Heart left ventricle (tissue), 16 donors: ENCODE measurements around the gene RUNX3. TPM values are rescaled to one million over a fixed set of nuclear protein-coding genes. Genes with fewer than 3 reads are reported as not detected.

ENCODE experiments used
- ATAC-seq, 4 donors: fragments of 200-7000 bp; cut with Tn5 transposase; one replicate each; pipeline ENCODE4 v1.9.1; 2020 to 2022; ENCODE audit warnings: moderate library complexity in 4 of 4, mild to moderate bottlenecking in 3 of 4, moderate number of reproducible peaks in 1 of 4
- DNase-seq, 5 donors: peaks; one replicate each; pipeline ENCODE4 v3.0.0-alpha.2; 2020
- H3K27ac ChIP-seq, 12 donors: fragments of 200-600 bp; sonication (generic) in 4 of 12; one replicate each; pipeline versions ENCODE4 v1.5.0 to v1.8.0; 2016 to 2022; ENCODE audit warnings: mild to moderate bottlenecking in 2 of 12
- H3K27me3 ChIP-seq, 9 donors: fragments of 200-600 bp; sonication (generic) in 2 of 9; one replicate each; pipeline versions ENCODE4 v1.5.1 to v1.8.0; 2016 to 2022; ENCODE audit warnings: mild to moderate bottlenecking in 3 of 9
- H3K36me3 ChIP-seq, 9 donors: fragments of 200-600 bp; sonication (generic) in 2 of 9; one replicate each; pipeline versions ENCODE4 v1.5.0 to v1.8.0; 2018 to 2022; ENCODE audit warnings: mild to moderate bottlenecking in 2 of 9
- H3K4me1 ChIP-seq, 12 donors: fragments of 200-600 bp; sonication (generic) in 4 of 12; one replicate each; pipeline versions ENCODE4 v1.5.0 to v1.8.0; 2016 to 2022; ENCODE audit warnings: mild to moderate bottlenecking in 3 of 12
- H3K4me3 ChIP-seq, 12 donors: fragments of 200-600 bp; sonication (generic) in 4 of 12; one replicate each; pipeline versions ENCODE4 v1.5.0 to v1.8.0; 2017 to 2022; ENCODE audit warnings: mild to moderate bottlenecking in 9 of 12, moderate library complexity in 4 of 12
- H3K9me3 ChIP-seq, 12 donors: fragments of 200-600 bp; sonication (generic) in 4 of 12; one replicate each; pipeline versions ENCODE4 v1.5.0 to v1.8.0; 2016 to 2022; ENCODE audit warnings: mild to moderate bottlenecking in 1 of 12
- POLR2A ChIP-seq, 2 donors: fragments of 450-650 bp; IDR thresholded peaks; one replicate each; pipeline ENCODE4 v1.6.1; 2017; ENCODE audit warnings: antibody characterized with exemption in 2 of 2, mild to moderate bottlenecking in 2 of 2, moderate library complexity in 2 of 2
- WGBS, 4 donors: extraction: QIAGEN DNeasy Blood & Tissue Kit in 2 of 4; methylation state at CpG; one replicate each; pipeline versions ENCODE4 v1.1.5 to v1.1.7; 2013 to 2018; 5-methylcytosine and 5-hydroxymethylcytosine counted together
- intact Hi-C, 10 donors: fragments of 100-400 bp; cut with DNase I; formaldehyde crosslinking; loops; one replicate each; pipeline versions ENCODE4 v1.11.1 to v1.14.2; 2022
- polyA plus RNA-seq, 2 donors: library from polyadenylated mRNA; stranded (reverse); fragments of 200-250 nt; gene quantifications; one replicate each; pipeline ENCODE4 v1.2.3, GENCODE V29; 2013
- total RNA-seq, 9 donors: library from RNA; depleted of rRNA in 2 of 9; stranded (reverse); fragments of >200 nt in 2 of 9; fragmentation: NEBNext Ultra II Directional in 3 of 9; extraction: Animal tissue kit (Norgen Biotek cat#: 25700) in 3 of 9; gene quantifications; one replicate each; pipeline versions ENCODE4 v1.1.0 to v1.2.4, GENCODE V29; 2016 to 2023
- TF ChIP-seq, protein P1 (sequence below), 12 donors: fragments of 200-600 bp; sonication (generic) in 4 of 12; IDR thresholded peaks; one replicate each; pipeline versions ENCODE4 v1.5.0 to v1.8.0; 2018 to 2022; ENCODE audit warnings: antibody characterized with exemption in 12 of 12, mild to moderate bottlenecking in 5 of 12
- donor health status: ischemic (EF 13 %, LVEDD 7.1; RV severe dilation, severe dysfunction).
- donor health status: healthy with polysubstance abuse.
- donor health status: DM: no; HTN: yes; CAD: no.
- donor health status: DM: no; HTN: no; CAD: no.
- donor health status: ischemic (EF 25% LVEDD 6.9; RV normal size, moderate dysfunction).
- donor health status: ischemic (EF 25% LVEDD 5.7; RV mildly dilated, moderate dysfunction).
- donor health status: healthy.
- donor health status: DM: yes; HTN: yes; CAD: no.
- donor health status: ischemic (EF 35%, LVEDD 5.7; RV mildly dilated, moderate dysfunction).
- donor health status: nonischemic (EF 11% LVEDD 7.7; RV severe dilation, severe dysfunction).
- donor health status: DM: yes; HTN: yes; CAD: no.
- donor health status: PGD.
- donor health status: ischemic (EF 29% LVEDD 5.4; RV normal size, mild dysfunction).
- donor health status: nonischemic (EF 23%, LVEDD 6.1; RV moderate dilation, normal function).

RUNX3 gene
- total and polyA plus RNA-seq, 11 donors = 0.21 to 8.7 (median 0.38) TPM

DNA sequence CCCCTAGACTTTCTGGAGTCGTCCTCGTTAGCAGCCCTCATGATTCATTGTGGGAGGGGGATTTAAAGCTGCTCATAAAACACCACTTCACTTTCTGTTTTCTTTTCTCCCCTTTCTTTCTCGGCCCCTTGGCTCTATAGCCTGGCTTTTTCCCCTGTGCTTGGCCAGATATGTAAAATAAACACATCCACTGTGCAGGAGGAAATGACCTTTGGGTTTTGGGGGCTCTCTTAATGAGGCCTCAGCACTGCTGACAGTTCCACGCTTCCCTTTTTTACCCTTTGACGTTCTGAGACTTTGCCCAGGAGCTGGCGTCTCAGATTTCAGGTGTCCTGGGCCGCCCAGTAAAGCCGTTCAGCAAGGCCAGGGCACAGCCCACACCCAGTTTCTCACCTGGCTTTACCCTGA lies 65.7 kb downstream of the RUNX3 start:
- H3K4me1 ChIP-seq = peaks cover 0 to 4% (median 0%) of the 10 kb centered on the region in 12 donors
- no peaks in the 10 kb centered on the region for H3K9me3 ChIP-seq
- WGBS, 4 donors = 51 to 62% (median 59%) methylated on average over 8 of the region's 8 CpGs
- H3K27ac ChIP-seq = no peak overlapping the region
- no peak overlapping the region for H3K4me3 ChIP-seq
- H3K27me3 ChIP-seq = peaks cover 0 to 49% (median 9%) of the 10 kb centered on the region in 9 donors
- DNase-seq = no peak
- TF ChIP-seq, protein P1, sequence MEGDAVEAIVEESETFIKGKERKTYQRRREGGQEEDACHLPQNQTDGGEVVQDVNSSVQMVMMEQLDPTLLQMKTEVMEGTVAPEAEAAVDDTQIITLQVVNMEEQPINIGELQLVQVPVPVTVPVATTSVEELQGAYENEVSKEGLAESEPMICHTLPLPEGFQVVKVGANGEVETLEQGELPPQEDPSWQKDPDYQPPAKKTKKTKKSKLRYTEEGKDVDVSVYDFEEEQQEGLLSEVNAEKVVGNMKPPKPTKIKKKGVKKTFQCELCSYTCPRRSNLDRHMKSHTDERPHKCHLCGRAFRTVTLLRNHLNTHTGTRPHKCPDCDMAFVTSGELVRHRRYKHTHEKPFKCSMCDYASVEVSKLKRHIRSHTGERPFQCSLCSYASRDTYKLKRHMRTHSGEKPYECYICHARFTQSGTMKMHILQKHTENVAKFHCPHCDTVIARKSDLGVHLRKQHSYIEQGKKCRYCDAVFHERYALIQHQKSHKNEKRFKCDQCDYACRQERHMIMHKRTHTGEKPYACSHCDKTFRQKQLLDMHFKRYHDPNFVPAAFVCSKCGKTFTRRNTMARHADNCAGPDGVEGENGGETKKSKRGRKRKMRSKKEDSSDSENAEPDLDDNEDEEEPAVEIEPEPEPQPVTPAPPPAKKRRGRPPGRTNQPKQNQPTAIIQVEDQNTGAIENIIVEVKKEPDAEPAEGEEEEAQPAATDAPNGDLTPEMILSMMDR (IDR thresholded peaks at IDR 0.05) = no peak
- no peak for TF ChIP-seq POLR2A (IDR thresholded peaks at IDR 0.05)
- no peak for ATAC-seq
- intact Hi-C loops = no loop called here
- no peaks in the 10 kb centered on the region for H3K36me3 ChIP-seq

DNA sequence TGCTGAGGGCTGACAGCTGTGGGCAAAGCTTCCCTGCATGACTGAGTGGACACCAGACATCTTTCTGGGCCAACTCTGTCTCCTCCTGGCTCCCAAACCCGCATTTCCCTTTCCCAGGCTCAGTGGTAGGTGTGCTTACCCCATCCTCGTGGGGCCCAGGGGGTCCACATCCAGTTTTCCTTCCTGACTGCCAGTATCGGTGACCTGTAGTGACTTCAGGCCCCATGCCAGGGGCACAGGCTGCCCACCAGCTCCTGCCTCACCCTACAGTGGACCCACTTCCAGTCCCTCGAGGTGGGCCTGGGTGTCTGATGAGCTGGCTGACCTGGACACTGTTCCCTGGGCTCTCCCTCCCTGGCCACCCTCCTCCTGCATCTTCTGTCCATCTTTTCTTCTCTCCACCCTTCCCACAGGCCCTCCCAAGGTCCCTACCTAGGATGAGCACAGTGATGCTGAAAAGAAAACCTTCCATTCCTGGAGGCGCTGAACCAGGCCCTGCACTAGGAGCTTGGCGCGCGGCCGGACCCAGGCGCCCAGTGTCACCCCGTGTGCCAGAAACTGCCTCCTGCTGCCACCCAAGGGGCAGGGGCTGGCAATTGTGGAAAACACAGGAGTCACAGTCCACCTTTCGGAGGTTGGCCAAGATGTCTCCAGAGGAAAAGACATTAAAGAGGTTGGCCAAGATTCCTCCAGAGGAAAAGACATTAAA lies 67.1 kb downstream of the RUNX3 start:
- Histone ChIP-seq H3K4me1 (peaks cover 0 to 4% (median 0%) of the 10 kb centered on the region in 12 donors), H3K27me3 (peaks cover 0 to 50% (median 9%) of the 10 kb centered on the region in 9 donors), H3K4me3 (no peak overlapping the region), H3K27ac (no peak overlapping the region), H3K9me3 (no peaks in the 10 kb centered on the region), H3K36me3 (no peaks in the 10 kb centered on the region)
- WGBS, 4 donors = 86 to 97% (median 88%) methylated on average over 11 to 12 of the region's 12 CpGs
- no peak for DNase-seq
- intact Hi-C loops = no loop called here
- no peak for TF ChIP-seq POLR2A (IDR thresholded peaks at IDR 0.05)
- TF ChIP-seq, protein P1 (IDR thresholded peaks at IDR 0.05) = no peak
- ATAC-seq = no peak

DNA sequence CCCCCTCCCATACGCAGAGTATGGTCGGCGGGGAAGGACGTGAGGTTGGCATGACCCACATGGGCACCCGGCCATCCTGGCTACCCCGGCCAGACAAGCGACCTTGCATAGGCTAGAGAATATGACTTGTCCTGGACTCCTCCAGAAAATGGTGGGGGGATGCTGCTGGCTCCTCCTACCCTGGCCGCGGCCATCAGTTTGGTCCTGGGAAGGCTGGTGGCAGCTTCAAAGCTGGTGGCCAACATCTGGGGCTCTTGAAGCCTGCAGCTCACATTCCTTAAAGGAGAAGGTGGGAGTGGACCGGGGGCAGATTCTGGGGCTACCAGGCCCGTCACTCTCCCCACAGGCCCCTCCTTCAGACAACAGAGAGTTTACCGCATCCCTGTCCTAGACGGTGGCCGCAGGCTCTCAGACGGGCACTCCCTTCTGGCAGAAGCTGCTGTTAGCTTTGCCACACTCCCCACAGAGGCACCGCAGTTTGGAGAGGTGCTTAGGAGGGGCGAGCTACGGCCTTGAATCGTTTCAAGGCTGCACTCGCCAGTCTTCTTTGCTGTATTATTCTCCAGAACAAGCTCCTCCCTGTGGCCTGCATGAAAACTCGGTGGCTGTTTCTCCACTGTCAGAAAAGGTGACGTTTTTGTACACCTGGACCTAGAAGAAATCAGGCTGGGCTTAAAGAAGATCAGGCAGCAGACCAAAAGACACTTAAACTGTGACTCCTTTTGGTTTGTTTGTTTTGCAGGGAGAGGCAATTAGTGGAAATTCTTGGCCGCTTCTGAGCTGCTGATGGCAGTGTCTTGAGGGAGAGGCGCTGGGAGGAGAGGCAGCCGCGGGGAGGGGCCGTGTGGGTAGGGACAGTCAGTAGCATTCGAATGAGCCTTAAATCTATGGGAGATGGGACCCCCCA lies 68.0 kb downstream of the RUNX3 start:
- H3K9me3 ChIP-seq = no peaks in the 10 kb centered on the region
- H3K27me3 ChIP-seq = peaks cover 0 to 50% (median 2%) of the 10 kb centered on the region in 9 donors
- no peak overlapping the region for H3K27ac ChIP-seq
- no peaks in the 10 kb centered on the region for H3K36me3 ChIP-seq
- H3K4me3 ChIP-seq = no peak overlapping the region
- TF ChIP-seq, protein P1 (IDR thresholded peaks at IDR 0.05) = no peak
- TF ChIP-seq POLR2A (IDR thresholded peaks at IDR 0.05) = no peak
- intact Hi-C loops = no loop called here
- DNase-seq (no peak), ATAC-seq (no peak)
- WGBS, 4 donors = 54 to 64% (median 60%) methylated on average over 24 to 28 of the region's 28 CpGs
- peaks cover 0 to 4% (median 0%) of the 10 kb centered on the region in 12 donors for H3K4me1 ChIP-seq

DNA sequence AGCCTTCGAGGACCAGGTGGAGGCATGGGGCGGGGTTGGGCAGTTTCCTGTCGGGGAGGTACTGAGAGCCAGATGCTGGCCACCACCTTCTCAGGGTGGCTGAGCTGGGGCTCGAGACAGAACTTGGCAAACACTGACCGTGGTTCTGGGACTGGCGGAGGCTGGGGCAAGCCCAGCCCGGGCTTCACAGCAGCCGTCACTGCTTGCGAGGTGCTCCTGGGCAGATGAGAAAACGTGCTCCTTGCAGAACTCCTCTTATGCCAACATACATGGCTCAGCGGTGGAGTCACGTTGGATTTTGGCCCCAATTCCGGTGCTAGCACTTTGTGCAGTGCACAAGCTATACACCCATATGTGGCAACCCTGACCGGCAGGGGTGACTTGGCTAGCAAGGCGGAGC lies 69.2 kb downstream of the RUNX3 start:
- ATAC-seq (no peak), DNase-seq (no peak)
- Histone ChIP-seq H3K4me1 (peaks cover 0 to 4% (median 0%) of the 10 kb centered on the region in 12 donors), H3K27me3 (peaks cover 0 to 42% (median 0%) of the 10 kb centered on the region in 9 donors), H3K36me3 (no peaks in the 10 kb centered on the region), H3K4me3 (no peak overlapping the region), H3K27ac (no peak overlapping the region), H3K9me3 (no peaks in the 10 kb centered on the region)
- intact Hi-C loops = no loop called here
- no peak for TF ChIP-seq POLR2A (IDR thresholded peaks at IDR 0.05)
- TF ChIP-seq, protein P1 (IDR thresholded peaks at IDR 0.05) = no peak
- 78 to 82% (median 80%) methylated on average over 15 of the region's 15 CpGs for WGBS, 4 donors
